NCI-H748 treated with DMSO at 0.1 percent for 48 hours (cell line): ENCODE measurements around the gene NF1.
A peak's percentile ranks its signal among the peaks of the same experiment; 100 is the strongest.
"Not testable (repeated sequence)": the region's sequence is repeated elsewhere in the genome, so short reads cannot be mapped to it uniquely, and the experiment has no call there.

ENCODE experiments used
- DNase-seq: peaks from one replicate; lab custom pipeline; 2025; lab: John Stamatoyannopoulos, UW

Gene NF1

GRCh38 chr17:31345191-31345747, 250.5 kb downstream of the NF1 start:
- DNase-seq: not testable (repeated sequence)

- no peak for DNase-seq
Observed at GRCh38 chr17:31349454-31349853, 254.7 kb downstream of the NF1 start.

DNA sequence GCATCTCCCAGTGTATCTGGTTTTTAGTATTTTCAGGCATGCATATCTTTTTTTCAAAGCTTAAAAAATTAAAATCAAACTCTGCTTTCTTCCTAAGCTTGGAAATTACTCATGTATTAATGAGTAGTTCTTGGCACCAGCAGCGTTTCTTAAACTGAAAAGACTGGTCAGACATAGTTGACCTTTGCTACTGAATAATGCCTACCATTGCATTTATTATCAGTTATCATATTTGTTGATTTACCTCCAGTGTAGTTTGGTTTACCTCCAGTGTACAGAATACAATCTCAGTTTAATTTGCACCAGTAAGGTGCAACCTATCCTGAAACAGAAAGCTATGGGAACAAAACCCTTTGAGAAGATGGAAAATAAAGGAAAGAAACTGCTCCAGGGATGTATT, 261.2 kb downstream of the NF1 start:
- DNase-seq: no peak

DNA sequence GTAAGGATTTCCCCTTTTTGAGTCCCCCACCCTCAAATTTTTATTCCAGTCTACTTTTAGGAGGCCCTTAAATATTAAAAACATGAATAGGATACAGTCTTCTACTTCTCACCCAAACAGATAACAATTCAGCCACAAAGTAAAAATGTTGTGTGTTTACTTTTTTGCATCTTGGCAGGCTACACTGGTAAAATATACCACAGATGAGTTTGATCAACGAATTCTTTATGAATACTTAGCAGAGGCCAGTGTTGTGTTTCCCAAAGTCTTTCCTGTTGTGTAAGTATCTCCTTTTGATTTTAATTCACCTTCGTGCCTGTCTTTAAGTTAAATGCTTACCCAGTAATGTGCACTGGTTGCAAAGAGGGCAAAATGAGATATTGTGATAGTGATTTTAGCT, 262.3 kb downstream of the NF1 start:
- no peak for DNase-seq

GRCh38 chr17:31357839-31358394, 263.1 kb downstream of the NF1 start:
- DNase-seq: no peak

- DNase-seq: no peak
Observed at GRCh38 chr17:31364012-31364411, 269.2 kb downstream of the NF1 start.

- no peak for DNase-seq
Observed at GRCh38 chr17:31366088-31366487, 271.3 kb downstream of the NF1 start.

DNA sequence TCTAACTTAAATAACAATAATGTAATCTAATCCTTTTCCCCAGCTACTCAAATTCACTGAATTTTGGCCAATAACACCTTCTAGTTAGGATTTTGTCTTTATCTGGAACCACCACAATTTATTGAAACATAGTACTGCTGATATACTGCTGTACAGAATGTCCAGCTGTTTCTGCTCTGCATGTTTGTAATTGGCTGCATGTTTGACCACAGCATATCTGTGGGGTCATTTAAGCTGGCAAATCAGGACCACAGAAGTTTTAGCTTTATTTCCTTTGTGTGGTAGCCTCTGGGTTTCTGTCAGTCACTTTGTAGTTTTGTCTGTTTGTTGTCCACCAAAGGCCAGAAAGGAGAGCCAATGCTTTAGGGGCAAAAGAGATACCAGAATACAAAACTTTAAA, 274.5 kb downstream of the NF1 start:
- no peak for DNase-seq

DNA sequence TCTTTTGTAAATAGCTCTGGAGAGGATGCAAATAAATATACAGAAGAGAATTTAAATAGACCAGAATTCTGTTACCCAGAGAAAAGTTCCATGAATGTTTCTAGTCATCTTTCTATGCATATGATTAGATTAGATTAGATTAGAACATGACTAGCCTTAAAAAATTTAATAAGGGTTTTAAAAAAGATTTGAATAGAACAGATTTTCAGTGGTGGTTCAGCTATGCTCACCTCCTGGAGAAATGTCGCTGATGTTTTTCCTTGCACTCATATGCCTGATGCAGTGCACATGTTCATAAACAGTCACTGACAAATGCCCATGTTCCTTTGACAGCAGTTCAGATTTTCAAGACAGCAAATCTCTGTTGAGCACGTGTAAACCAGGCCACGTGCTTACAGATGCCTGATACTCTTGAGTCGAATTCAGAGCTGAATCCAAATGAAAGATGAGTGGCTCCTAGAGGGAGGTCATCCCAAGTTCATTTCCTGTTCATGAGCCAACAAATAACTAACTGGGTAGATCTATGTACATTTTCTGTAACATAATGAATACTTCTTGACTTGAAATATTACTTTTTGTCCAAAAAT, 276.8 kb downstream of the NF1 start:
- DNase-seq: no peak

DNA sequence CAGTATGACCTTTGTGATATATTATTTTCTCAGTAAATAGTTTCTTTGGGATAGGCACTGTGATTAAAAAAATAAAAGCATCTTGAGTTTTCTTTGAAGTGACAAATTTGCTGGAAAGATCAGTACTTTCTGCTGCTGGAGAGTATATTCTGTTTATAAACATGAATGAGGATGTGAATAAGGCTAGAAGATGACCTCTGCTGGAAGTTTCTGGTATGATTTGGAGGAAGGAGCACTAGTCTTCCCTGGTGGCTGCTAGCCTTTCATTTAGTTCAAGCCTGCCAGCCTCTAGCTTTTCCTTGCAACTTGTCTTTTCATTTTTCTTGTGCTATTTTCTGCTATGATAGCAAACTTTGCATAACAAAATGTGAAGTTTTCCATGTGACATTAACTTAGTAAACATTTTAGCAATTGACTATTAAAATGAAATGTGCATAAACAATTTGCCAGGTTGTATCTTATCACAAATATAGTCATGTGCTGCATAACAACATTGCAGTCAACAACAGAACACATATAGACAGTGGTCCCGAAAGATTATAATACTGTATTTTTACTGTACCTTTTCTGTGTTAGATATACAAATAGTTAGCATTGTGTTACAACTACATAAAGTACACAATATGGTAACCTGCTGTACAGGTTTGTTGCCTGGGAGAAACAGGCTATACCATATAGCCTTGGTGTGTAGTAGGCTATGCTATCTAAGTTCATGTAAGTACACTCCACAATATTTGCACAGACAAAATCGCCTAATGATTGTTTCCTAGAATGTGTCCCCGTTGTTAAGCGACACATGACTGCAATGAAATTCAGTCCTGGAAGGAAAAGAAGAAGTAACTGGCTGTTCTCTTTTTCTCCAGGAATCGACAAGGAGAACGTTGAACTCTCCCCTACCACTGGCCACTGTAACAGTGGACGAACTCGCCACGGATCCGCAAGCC, 278.6 kb downstream of the NF1 start:
- DNase-seq: peak; percentile 26

GRCh38 chr17:31374094-31374447, 279.3 kb downstream of the NF1 start:
- DNase-seq: no peak

DNA sequence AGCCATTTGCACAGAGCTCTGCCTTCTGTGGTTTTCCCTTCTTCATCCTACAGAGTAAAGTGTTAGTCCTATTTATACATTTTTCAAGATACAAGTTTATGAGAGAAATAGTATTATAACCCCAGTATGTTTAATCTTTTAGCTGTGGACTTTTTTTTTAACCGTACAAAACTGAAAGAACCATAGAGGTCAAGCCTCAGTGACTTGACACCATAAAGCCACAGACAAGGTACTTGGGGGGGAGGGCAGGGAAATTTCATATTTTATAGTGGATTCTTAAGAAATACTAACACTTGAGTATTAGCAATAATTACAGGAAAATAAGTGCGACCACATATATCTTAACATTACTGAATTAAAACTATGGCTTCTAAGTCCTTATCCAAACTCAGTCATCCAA, 279.7 kb downstream of the NF1 start:
- no peak for DNase-seq

DNA sequence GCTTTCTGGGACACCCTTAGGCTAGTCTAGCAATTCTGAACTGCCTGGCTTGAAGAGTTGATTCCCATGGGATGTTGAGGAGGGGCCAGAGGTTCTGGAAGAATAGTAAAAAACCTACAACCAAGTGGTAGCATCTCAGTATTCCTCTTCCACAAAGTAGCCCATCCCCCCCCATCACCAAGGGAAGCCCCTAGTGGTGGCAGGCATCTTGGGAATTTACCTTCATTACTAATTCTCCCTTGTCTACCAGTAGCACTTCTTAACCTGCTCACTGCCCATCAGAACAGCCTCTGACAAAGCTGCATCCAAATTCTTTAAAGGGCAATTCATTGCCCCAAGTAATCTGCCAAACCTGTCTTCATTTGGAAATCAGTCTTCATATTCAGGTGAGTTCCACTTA, 283.9 kb downstream of the NF1 start:
- DNase-seq: no peak

GRCh38 chr17:31379597-31380205, 284.9 kb downstream of the NF1 start:
- no peak for DNase-seq

- no peak for DNase-seq
Observed at GRCh38 chr17:31381165-31381668, 286.4 kb downstream of the NF1 start.

- DNase-seq: not testable (repeated sequence)
Observed at GRCh38 chr17:31382668-31383275, 288.0 kb downstream of the NF1 start.

DNA sequence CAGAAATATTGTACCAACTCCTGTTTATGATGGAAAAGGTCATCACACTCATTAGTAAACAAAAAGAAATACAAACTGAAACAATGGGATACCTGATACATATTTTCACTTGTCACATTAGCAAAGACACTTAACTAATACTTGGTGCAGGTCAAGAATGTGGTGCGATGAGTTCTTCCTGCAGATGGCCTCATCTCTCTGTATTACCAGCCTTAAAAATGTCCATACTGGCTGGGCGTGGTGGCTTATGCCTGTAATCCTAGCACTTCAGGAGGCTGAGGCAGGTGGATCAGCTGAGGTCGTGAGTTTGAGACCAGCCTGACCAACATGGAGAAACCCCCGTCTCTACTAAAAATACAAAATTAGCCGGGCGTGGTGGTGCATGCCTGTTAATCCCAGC, 288.7 kb downstream of the NF1 start:
- not testable (repeated sequence) for DNase-seq

GRCh38 chr17:31385428-31386285, 290.9 kb downstream of the NF1 start:
- no peak for DNase-seq

DNA sequence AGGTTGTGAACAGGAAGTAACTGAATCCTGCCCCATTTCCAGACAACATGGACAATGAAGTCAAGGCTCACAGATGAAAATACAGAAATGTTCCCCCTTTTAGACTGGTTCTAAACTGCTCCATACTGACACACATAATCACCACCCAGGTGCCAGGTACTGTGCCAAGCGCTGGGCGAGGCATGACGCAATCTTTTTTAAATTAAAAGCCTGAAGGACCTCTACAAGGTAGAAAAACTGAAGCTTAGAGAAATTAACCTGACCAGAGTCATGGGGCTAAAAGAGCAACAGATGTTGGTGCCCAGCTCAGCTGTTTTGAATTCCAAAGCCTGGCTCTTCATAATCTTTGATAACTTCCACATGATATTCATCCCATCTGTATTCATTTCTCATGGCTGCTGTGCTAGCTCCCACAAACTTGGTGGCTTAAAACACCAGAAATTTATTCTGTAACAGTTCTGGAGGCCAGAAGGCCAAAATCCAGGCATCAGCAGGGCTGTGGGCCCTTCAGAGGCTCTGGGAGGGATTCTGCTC, 291.8 kb downstream of the NF1 start:
- no peak for DNase-seq

DNA sequence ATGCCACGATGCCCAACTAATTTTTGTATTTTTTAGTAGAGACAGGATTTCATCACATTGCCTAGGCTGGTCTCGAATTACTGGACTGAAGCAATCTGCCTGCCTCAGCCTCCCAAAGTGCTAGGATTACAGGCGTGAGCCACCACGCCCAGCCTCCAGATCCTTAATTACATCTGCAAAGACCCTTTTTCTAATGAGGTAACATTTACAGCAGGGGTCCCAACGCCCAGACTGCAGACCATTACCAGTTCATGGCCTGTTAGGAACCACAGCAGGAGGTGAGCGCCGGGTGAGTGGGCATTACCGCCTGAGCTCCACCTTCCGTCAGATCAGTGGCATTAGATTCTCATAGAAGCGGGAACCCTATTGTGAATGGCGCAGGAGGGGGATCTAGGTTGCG, 292.7 kb downstream of the NF1 start:
- no peak for DNase-seq

DNA sequence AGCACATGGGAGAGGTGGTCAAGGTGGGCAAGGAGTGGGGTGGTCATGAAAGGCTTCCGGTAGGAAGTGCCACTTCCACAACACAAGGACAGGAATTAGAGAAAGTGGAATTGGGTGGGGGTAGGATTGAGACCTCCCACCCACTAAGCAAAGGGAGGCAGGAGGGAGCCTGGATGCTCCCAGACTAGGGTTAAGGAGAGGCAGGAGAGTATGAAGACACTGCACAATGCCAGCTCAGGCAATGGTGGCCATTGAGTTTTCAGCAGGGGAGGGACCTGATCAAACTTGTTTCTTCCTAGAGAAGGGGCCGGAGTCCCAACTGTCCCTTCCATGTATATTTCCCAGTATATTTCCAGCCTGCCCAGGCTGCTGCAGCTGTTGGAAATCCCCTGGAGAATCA, 293.6 kb downstream of the NF1 start:
- DNase-seq: no peak
